Muscle layer of colon (tissue), 2 donors: ENCODE results near the gene MYO1C.
A peak's percentile ranks its signal among the peaks of the same experiment; 100 is the strongest.
"Not testable (repeated sequence)": the region's sequence is repeated elsewhere in the genome, so short reads cannot be mapped to it uniquely, and the experiment has no call there.

Experiments used
- H3K27ac ChIP-seq: one replicate; pipeline ENCODE4 v1.7.0; 2013; ENCODE audit warnings: low read depth, mild to moderate bottlenecking, low read length, moderate library complexity
- H3K27me3 ChIP-seq, 2 donors: one replicate each; pipeline ENCODE4 v1.7.0; 2013; ENCODE audit warnings: low read length in 2 of 2, mild to moderate bottlenecking in 2 of 2; ENCODE audit not compliant: insufficient read depth in 2 of 2, control insufficient read depth in 1 of 2
- H3K36me3 ChIP-seq: one replicate; pipeline ENCODE4 v1.7.0; 2013; ENCODE audit warnings: mild to moderate bottlenecking, low read length; ENCODE audit not compliant: insufficient read depth
- H3K4me1 ChIP-seq: one replicate; pipeline ENCODE4 v1.7.0; 2013; ENCODE audit warnings: mild to moderate bottlenecking, low read length; ENCODE audit not compliant: insufficient read depth
- H3K4me3 ChIP-seq, 2 donors: one replicate each; pipeline ENCODE4 v1.7.0; 2013; ENCODE audit warnings: low read length in 2 of 2, low read depth in 1 of 2, mild to moderate bottlenecking in 1 of 2, moderate library complexity in 1 of 2
- H3K9ac ChIP-seq: one replicate; pipeline ENCODE4 v1.7.0; 2013; ENCODE audit warnings: low read length
- H3K9me3 ChIP-seq: one replicate; pipeline ENCODE4 v1.7.0; 2013; ENCODE audit warnings: mild to moderate bottlenecking, low read length
- donor health status: abdominal sarcoma.
- donor health status: Adenocarcinoma of cecum.

Gene MYO1C

DNA sequence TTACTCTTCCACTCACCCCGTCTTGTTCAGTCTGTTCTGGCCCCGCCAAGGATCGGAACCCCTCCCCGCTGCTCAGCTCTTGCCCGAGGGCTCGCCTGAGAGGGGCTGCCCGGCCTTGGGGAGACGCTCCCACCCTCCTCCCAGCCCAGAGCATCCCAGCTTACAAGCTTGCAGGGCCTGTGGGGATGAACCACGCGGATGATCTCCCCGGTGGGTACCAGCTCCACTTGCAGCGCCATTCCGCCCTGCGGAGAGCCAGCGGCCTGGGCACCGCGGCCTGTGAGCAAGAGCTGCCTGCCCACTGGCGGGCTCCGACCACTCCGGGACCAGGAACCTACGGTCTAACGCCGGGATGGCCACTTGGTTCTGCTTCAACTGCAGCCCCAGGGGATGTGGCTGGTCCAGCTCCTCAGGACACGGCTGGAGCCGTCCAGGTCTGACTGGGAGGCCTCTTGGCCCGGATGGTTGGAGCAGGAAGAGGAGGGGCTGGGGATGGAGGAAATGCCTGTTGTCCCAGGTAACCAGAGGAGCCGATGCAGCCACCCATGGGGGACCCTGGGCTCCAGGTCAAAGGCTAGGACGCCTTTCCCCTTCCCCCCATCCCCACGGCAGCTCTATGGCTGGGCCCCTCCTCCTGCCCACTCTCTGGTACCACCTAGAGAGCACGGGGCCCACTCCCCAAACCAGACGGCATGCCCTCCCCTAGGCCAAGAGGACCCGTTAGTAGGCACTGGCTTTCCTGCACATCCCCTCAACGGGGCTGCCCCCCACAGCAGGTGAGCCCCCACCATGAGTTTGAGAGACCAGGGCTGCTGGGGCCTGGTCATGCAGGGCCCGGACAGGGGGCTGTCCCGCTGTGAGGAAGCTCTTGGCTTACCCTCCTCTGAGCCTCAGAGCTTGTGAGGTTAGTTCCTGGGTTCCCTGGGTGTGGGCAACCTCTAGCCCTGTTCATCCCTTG is at the start of gene MYO1C:
TSS of gene MYO1C (minus strand) at position 438 of the 958 bp plus-strand sequence. CDS start at position 239, 199 bp downstream.
- Histone ChIP-seq H3K4me3 (peak within 1 kb of the TSS; percentile 25 to 38), H3K27me3 (no peaks in the 10 kb centered on the region), H3K9ac (no peak within 1 kb of the TSS), H3K4me1 (peaks cover 74% of the 10 kb centered on the region), H3K27ac (peak within 1 kb of the TSS; percentile 77), H3K9me3 (no peaks in the 10 kb centered on the region), H3K36me3 (peaks cover 19% of the 10 kb centered on the region)

DNA sequence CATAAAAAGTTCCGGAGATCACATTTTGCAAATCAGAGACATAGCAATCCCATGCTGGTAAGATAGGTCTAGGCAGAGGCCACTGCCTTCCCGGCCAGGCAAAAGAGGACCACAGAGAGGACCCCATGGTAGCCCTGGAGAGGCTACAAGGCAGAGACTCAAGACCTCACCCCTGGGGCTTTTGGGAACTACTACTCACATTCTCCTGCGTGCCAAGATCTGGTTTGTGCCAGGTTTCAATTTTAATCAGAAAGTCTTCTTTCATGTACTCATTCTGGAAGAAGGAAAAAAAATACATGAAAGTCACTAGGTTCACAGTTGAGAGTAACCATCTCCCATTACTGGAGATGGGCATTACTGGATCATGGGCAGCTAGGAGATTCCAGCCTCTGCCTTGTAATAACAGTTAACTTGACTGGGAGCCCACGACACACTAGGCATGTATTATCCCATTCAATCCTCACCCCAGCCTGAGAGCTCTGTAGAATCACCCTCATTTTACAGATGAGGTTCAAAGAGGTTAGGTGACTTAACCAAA is 49.0 kb upstream of the MYO1C start:
- H3K36me3 ChIP-seq: peaks cover 52% of the 10 kb centered on the region
- no peaks in the 10 kb centered on the region for H3K27me3 ChIP-seq
- H3K4me1 ChIP-seq: no peaks in the 10 kb centered on the region
- no peak overlapping the region for H3K9ac ChIP-seq
- no peaks in the 10 kb centered on the region for H3K9me3 ChIP-seq
- H3K27ac ChIP-seq: no peak overlapping the region
- no peak overlapping the region for H3K4me3 ChIP-seq

DNA sequence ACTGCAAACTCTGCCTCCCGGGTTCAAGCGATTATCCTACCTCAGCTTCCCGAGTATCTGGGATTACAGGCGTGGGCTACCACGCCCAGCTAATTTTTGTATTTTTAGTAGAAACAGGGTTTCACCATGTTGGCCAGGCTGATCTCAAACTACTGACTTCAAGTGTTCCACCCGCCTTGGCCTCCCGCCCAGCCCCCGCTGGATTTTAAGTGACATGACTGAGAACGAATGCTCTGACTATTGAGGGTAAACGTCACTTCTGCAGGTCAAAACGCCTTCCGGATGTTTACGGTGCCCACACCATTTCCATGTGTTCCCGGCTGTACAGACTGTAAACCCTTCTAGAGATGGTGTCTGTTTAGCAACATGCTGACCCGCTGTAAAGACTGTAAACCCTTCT is 47.3 kb upstream of the MYO1C start:
- Histone ChIP-seq H3K36me3 (peaks cover 58% of the 10 kb centered on the region), H3K4me1 (no peaks in the 10 kb centered on the region), H3K4me3 (no peak overlapping the region), H3K27me3 (no peaks in the 10 kb centered on the region), H3K9me3 (no peaks in the 10 kb centered on the region), H3K27ac (no peak overlapping the region), H3K9ac (no peak overlapping the region)

GRCh38 chr17:1535737-1536136 is 43.3 kb upstream of the MYO1C start:
- H3K9me3 ChIP-seq: no peaks in the 10 kb centered on the region
- H3K27ac ChIP-seq: no peak overlapping the region
- H3K27me3 ChIP-seq: no peaks in the 10 kb centered on the region
- H3K4me1 ChIP-seq: no peaks in the 10 kb centered on the region
- peaks cover 66% of the 10 kb centered on the region for H3K36me3 ChIP-seq
- H3K4me3 ChIP-seq: no peak overlapping the region
- H3K9ac ChIP-seq: no peak overlapping the region

GRCh38 chr17:1533661-1534325 is 41.3 kb upstream of the MYO1C start:
- no peak overlapping the region for H3K27ac ChIP-seq
- H3K9me3 ChIP-seq: no peaks in the 10 kb centered on the region
- H3K9ac ChIP-seq: no peak overlapping the region

DNA sequence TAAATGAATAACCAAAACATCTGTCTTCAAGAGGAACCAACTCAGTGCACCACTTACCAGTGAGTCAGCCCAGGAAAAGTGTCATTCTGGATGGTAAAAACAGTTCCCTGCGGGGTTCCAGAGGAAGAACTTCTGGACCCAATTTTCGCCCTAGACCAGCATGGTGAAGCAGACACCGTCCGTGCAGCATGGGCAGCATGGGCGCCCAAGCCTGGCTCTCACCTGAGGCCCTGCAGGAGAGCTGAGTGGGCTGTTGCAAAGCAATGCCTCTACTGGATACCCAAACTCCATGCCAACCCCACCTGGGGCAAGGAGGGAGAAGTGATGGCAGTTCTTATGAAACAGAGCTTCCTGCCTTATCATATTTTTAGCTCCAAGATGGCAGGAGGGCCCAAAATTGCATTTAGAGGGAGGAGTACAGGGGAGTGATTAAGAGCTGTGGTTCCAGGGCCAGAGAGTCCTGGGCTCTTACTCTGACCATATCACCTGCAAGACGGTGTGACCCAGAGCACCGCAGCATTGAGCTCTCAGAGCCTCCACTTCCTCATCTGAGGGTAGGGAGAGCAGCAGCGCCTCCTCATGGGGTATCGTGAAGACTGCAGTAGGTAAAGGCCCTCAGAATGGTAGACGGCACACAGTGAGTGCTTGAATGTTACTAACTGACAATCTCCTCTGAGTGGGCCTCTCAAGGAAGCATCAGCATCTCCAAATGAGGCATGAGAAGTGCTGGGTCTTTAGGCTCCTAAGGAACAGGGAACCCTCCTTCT is 40.5 kb upstream of the MYO1C start:
- Histone ChIP-seq H3K27ac (no peak overlapping the region), H3K4me3 (no peak overlapping the region), H3K4me1 (no peaks in the 10 kb centered on the region), H3K9me3 (no peaks in the 10 kb centered on the region), H3K27me3 (no peaks in the 10 kb centered on the region), H3K9ac (no peak overlapping the region), H3K36me3 (peaks cover 54% of the 10 kb centered on the region)

More at GRCh38 chr17:1533661-1534325, 41.3 kb upstream of the MYO1C start:
- Histone ChIP-seq H3K4me3 (no peak overlapping the region), H3K36me3 (peaks cover 62% of the 10 kb centered on the region), H3K27me3 (no peaks in the 10 kb centered on the region), H3K4me1 (no peaks in the 10 kb centered on the region)

GRCh38 chr17:1529863-1530262 is 37.4 kb upstream of the MYO1C start:
- H3K27ac ChIP-seq: no peak overlapping the region
- no peaks in the 10 kb centered on the region for H3K27me3 ChIP-seq
- peaks cover 46% of the 10 kb centered on the region for H3K36me3 ChIP-seq
- no peak overlapping the region for H3K9ac ChIP-seq
- H3K4me3 ChIP-seq: no peak overlapping the region
- H3K4me1 ChIP-seq: no peaks in the 10 kb centered on the region
- no peaks in the 10 kb centered on the region for H3K9me3 ChIP-seq

DNA sequence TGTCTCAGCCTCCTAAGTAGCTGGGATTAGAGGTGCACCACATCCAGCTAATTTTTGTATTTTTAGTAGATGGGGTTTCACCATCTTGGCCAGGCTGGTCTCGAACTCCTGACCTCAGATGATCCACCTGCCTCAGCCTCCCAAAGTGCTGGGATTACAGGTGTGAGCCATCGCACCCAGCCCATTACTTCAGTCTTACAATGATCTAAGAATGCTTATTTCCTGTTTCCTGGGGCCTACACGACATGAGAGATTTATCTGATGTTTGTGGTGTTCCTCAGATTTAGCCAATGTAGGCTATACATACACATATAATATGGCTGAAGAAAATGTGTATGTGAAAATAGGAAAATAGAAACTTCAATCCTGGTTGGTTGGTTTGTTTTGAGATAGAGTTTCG is 34.4 kb upstream of the MYO1C start:
- H3K9me3 ChIP-seq, H3K27me3 ChIP-seq, H3K4me1 ChIP-seq, H3K9ac ChIP-seq, H3K4me3 ChIP-seq, H3K27ac ChIP-seq: not testable (repeated sequence)
- peaks cover 18% of the 10 kb centered on the region for H3K36me3 ChIP-seq

- Histone ChIP-seq H3K9ac (no peak overlapping the region), H3K4me3 (no peak overlapping the region), H3K4me1 (peaks cover 4% of the 10 kb centered on the region), H3K9me3 (no peaks in the 10 kb centered on the region), H3K27ac (no peak overlapping the region), H3K36me3 (peaks cover 31% of the 10 kb centered on the region), H3K27me3 (no peaks in the 10 kb centered on the region)
Measured at GRCh38 chr17:1522626-1523025, 30.1 kb upstream of the MYO1C start.

- Histone ChIP-seq H3K4me1 (peaks cover 7% of the 10 kb centered on the region), H3K27ac (no peak overlapping the region), H3K9me3 (no peaks in the 10 kb centered on the region), H3K36me3 (peaks cover 26% of the 10 kb centered on the region), H3K4me3 (no peak overlapping the region), H3K9ac (no peak overlapping the region), H3K27me3 (no peaks in the 10 kb centered on the region)
Measured at GRCh38 chr17:1521086-1521640, 28.7 kb upstream of the MYO1C start.

- Histone ChIP-seq H3K4me1 (peaks cover 18% of the 10 kb centered on the region), H3K27ac (no peak overlapping the region), H3K9ac (no peak overlapping the region), H3K9me3 (no peaks in the 10 kb centered on the region), H3K27me3 (no peaks in the 10 kb centered on the region), H3K4me3 (no peak overlapping the region), H3K36me3 (peaks cover 21% of the 10 kb centered on the region)
Measured at GRCh38 chr17:1519678-1520077, 27.2 kb upstream of the MYO1C start.
